Mucosa of gallbladder (tissue), 1 donor: ENCODE results near the gene GADD45G. TPM values are rescaled to one million over a fixed set of nuclear protein-coding genes. Genes with fewer than 3 reads are reported as not detected.

Experiments
- DNase-seq: peaks from one replicate; pipeline ENCODE4 v3.0.0-alpha.2; 2020; ENCODE audit warnings: low spot score
- total RNA-seq: library from RNA; stranded (reverse); gene quantifications from one replicate; pipeline ENCODE4 v1.2.1, GENCODE V29; 2021
- donor health status: DM: no; HTN: no; CAD: no.

The GADD45G gene
- total RNA-seq, 1 donor from 2014 or later: 18.8 TPM

- no peak for DNase-seq
These were observed 11.7 kb upstream of the GADD45G start for GRCh38 chr9:89592963-89593726.

- peak; percentile 47 for DNase-seq
These were observed 10.9 kb upstream of the GADD45G start for GRCh38 chr9:89593727-89594427.

GRCh38 chr9:89594811-89595550 is 9.8 kb upstream of the GADD45G start:
- no peak for DNase-seq

- no peak for DNase-seq
These were observed 9.2 kb upstream of the GADD45G start for GRCh38 chr9:89595646-89596045.

- no peak for DNase-seq
These were observed 7.8 kb upstream of the GADD45G start for GRCh38 chr9:89596937-89597555.

GRCh38 chr9:89597711-89598362 is 7.0 kb upstream of the GADD45G start:
- peak; percentile 67 for DNase-seq

- DNase-seq: no peak
These were observed 6.5 kb upstream of the GADD45G start for GRCh38 chr9:89598363-89598713.

- no peak for DNase-seq
These were observed 5.9 kb upstream of the GADD45G start for GRCh38 chr9:89598926-89599325.

GRCh38 chr9:89600831-89601230 is 4.0 kb upstream of the GADD45G start:
- no peak for DNase-seq

- no peak for DNase-seq
These were observed 3.5 kb upstream of the GADD45G start for GRCh38 chr9:89601306-89601705.

- DNase-seq: no peak
These were observed 2.8 kb upstream of the GADD45G start for GRCh38 chr9:89601856-89602562.

GRCh38 chr9:89602978-89603766 is 1.6 kb upstream of the GADD45G start:
- DNase-seq: peak; percentile 93

- peak; percentile 81 for DNase-seq
These were observed 796 bp upstream of the GADD45G start for GRCh38 chr9:89603767-89604665.

- DNase-seq: peak; percentile 55
These were observed 745 bp downstream of the GADD45G start for GRCh38 chr9:89605465-89606048.

- DNase-seq: peak; percentile 82
These were observed 1.3 kb downstream of the GADD45G start for GRCh38 chr9:89606049-89606623.

- peak; percentile 56 for DNase-seq
These were observed 2.0 kb downstream of the GADD45G start for GRCh38 chr9:89606624-89607311.

GRCh38 chr9:89608641-89609335 is 4.0 kb downstream of the GADD45G start:
- no peak for DNase-seq
